ENCODE data around the gene F11R. TPM values are rescaled to one million over a fixed set of nuclear protein-coding genes. Genes with fewer than 3 reads are reported as not detected.
"Not testable (repeated sequence)": the region's sequence is repeated elsewhere in the genome, so short reads cannot be mapped to it uniquely, and the experiment has no call there.

F11R gene
- total RNA-seq, 1 donor from 2014 or later: 269 TPM

DNA sequence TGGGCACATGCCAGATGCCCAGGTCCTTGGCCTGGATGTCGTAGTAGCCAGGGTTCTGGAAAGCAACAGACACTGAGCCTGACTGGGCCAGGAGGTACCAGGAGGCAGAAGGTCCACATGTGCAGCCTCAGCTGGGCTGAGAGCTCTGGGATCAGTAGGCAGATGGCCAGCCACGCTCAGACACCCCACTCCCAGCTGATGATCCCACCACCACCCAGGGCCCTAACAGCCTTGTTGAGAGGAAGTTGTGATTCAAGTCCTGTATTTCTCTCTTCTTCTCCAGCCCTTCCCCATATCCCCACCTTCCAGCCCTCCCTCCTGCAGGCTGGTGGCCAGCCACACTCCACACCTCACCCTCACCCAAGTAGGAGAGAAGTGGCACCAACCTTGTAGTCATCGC lies 70.3 kb downstream of the F11R start:
- DNase-seq (ENCODE audit: low read depth): no peak
- FAIRE-seq: no peak
- Histone ChIP-seq H3K36me3 (ENCODE audit: control insufficient read depth, insufficient read depth, low read length) (no peaks in the 10 kb centered on the region), H3K27me3 (ENCODE audit: control insufficient read depth, insufficient read depth, low read length) (no peaks in the 10 kb centered on the region), H3K4me3 (ENCODE audit: low read depth, low read length) (no peak overlapping the region)
- TF ChIP-seq, protein P1, sequence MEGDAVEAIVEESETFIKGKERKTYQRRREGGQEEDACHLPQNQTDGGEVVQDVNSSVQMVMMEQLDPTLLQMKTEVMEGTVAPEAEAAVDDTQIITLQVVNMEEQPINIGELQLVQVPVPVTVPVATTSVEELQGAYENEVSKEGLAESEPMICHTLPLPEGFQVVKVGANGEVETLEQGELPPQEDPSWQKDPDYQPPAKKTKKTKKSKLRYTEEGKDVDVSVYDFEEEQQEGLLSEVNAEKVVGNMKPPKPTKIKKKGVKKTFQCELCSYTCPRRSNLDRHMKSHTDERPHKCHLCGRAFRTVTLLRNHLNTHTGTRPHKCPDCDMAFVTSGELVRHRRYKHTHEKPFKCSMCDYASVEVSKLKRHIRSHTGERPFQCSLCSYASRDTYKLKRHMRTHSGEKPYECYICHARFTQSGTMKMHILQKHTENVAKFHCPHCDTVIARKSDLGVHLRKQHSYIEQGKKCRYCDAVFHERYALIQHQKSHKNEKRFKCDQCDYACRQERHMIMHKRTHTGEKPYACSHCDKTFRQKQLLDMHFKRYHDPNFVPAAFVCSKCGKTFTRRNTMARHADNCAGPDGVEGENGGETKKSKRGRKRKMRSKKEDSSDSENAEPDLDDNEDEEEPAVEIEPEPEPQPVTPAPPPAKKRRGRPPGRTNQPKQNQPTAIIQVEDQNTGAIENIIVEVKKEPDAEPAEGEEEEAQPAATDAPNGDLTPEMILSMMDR (IDR thresholded peaks at IDR 0.05; ENCODE audit: insufficient read depth, low read length, severe bottlenecking): no peak

DNA sequence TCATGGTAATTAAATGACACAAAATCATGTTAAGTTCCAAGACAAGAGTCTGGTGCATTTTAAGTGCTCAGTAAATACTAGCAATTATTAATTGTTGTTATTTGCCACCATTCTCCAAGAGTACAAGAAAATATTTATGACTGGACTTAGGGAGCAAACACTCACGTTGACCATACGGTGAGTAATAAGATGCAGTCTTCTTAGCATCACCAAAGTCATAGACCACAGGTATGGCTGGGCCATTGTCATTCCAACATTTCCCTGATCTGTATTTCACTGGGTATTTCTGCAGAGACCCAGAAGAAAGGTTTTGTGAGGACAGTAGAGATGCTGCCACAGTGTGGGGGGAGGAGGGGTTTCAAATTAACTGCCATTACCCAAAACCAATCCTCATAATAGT lies 71.1 kb downstream of the F11R start:
- FAIRE-seq: no peak
- no peak overlapping the region for H3K4me3 ChIP-seq (ENCODE audit: low read depth, low read length)
- no peak for DNase-seq (ENCODE audit: low read depth)
- TF ChIP-seq, protein P1 (IDR thresholded peaks at IDR 0.05; ENCODE audit: insufficient read depth, low read length, severe bottlenecking): no peak
- H3K36me3 ChIP-seq (ENCODE audit: control insufficient read depth, insufficient read depth, low read length): no peaks in the 10 kb centered on the region
- no peaks in the 10 kb centered on the region for H3K27me3 ChIP-seq (ENCODE audit: control insufficient read depth, insufficient read depth, low read length)

DNA sequence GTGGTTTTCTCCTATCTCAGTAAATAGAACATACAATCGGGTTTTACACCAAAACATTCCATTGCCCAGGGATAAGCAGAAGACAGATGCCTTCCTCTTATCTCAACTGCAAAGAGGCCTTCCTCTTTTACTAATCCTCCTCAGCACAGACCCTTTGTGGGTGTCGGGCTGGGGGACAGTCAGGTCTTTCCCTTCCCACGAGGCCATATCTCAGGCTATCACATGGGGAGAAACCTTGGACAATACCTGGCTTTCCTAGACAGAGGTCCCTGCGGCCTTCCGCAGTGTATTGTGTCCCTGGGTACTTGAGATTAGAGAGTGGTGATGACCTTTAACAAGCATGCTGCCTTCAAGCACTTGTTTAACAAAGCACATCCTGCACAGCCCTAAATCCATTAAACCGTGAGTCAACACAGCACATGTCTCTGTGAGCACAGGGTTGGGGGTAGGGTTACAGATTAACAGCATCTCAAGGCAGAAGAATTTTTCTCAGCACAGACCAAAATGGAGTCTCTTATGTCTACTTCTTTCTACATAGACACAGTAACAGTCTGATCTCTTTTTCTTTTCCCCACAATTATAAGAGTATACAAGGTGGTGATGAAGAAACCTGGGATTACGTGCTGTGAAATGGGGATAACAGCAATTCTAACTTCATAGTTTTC lies 71.6 kb downstream of the F11R start:
- not testable (repeated sequence) for H3K4me3 ChIP-seq (ENCODE audit: low read depth, low read length); DNase-seq (ENCODE audit: low read depth); H3K27me3 ChIP-seq (ENCODE audit: control insufficient read depth, insufficient read depth, low read length); FAIRE-seq; H3K36me3 ChIP-seq (ENCODE audit: control insufficient read depth, insufficient read depth, low read length)

DNA sequence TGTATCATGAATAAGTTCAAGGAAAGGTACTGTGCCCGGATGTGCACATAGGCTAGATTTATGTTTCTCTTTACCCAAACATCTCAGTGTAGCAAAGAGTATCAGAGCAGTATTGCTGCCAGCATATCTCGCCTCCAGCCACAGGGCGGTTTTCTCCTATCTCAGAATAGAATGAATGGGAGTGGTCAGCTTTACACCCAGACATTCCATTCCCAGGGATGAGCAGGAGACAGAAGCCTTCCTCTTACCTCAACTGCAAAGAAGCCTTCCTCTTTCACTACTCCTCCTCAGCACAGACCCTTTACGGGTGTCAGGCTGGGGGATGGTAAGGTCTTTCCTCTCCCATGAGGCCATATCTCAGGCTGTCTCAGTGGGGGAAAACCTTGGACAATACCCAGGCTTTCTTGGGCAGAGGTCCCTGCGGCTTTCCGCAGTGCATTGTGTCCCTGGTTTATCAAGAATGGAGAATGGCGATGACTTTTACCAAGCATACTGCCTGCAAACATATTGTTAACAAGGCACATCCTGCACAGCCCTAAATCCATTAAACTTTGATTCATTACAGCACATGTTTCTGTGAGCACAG lies 73.7 kb downstream of the F11R start:
- not testable (repeated sequence) for H3K36me3 ChIP-seq (ENCODE audit: control insufficient read depth, insufficient read depth, low read length); FAIRE-seq; DNase-seq (ENCODE audit: low read depth); H3K27me3 ChIP-seq (ENCODE audit: control insufficient read depth, insufficient read depth, low read length); H3K4me3 ChIP-seq (ENCODE audit: low read depth, low read length)

DNA sequence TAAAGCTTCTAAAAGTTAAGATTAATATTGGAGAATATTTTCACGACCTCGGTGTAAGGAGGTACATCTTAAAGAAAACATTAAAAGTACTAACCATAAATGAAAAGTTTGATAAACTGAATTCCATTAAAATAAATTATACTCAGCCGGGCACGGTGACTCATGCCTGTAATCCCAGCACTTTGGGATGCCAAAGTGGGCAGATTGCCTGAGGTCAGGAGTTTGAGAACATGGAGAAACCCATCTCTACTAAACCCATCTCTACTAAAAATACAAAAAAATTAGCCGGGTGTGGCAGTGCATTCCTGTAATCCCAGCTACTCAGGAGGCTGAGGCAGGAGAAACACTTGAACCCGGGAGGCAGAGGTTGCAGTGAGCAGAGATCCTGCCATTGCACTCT lies 75.1 kb downstream of the F11R start:
- H3K36me3 ChIP-seq (ENCODE audit: control insufficient read depth, insufficient read depth, low read length); H3K27me3 ChIP-seq (ENCODE audit: control insufficient read depth, insufficient read depth, low read length); DNase-seq (ENCODE audit: low read depth); H3K4me3 ChIP-seq (ENCODE audit: low read depth, low read length); FAIRE-seq: not testable (repeated sequence)

Other genes with a start within 250 kb of the F11R start
- under 0.01 TPM in 1 of 2 replicates, not detected in the other for gene LY9, start 225.0 kb downstream of the F11R start, total RNA-seq
- gene CD244, start 158.3 kb downstream of the F11R start, total RNA-seq: under 0.01 TPM in 2 replicates
- not detected in 2 replicates for gene ITLN1, start 136.0 kb downstream of the F11R start, total RNA-seq
- 0.26 TPM in 1 of 2 replicates, not detected in the other for gene ITLN2, start 66.3 kb downstream of the F11R start, total RNA-seq
- 55.5 and 87.1 TPM in 2 replicates for gene TSTD1, start 17.8 kb upstream of the F11R start, total RNA-seq
- gene USF1, start 24.8 kb upstream of the F11R start, total RNA-seq: 58.4 and 70.2 TPM in 2 replicates
- gene ARHGAP30, start 48.7 kb upstream of the F11R start, total RNA-seq: 1.3 and 3.1 TPM in 2 replicates
- gene NECTIN4, start 68.4 kb upstream of the F11R start, total RNA-seq: 108 and 200 TPM in 2 replicates
- 1.3 and 5.0 TPM in 2 replicates for gene KLHDC9, start 77.2 kb upstream of the F11R start, total RNA-seq
- gene PFDN2, start 96.9 kb upstream of the F11R start, total RNA-seq: 204 and 224 TPM in 2 replicates
- 40.5 and 58.2 TPM in 2 replicates for gene NIT1, start 97.0 kb upstream of the F11R start, total RNA-seq
- gene DEDD, start 111.5 kb upstream of the F11R start, total RNA-seq: 26.9 and 31.9 TPM in 2 replicates
- gene UFC1, start 132.8 kb upstream of the F11R start, total RNA-seq: 93.5 and 94.3 TPM in 2 replicates
- gene USP21, start 138.3 kb upstream of the F11R start, total RNA-seq: 3.9 and 4.7 TPM in 2 replicates
- 10.0 and 11.0 TPM in 2 replicates for gene PPOX, start 145.3 kb upstream of the F11R start, total RNA-seq
- gene B4GALT3, start 156.4 kb upstream of the F11R start, total RNA-seq: 11.5 and 12.9 TPM in 2 replicates
- gene ADAMTS4, start 177.9 kb upstream of the F11R start, total RNA-seq: under 0.01 TPM in 1 of 2 replicates, not detected in the other
- 131 and 132 TPM in 2 replicates for gene NDUFS2, start 181.2 kb upstream of the F11R start, total RNA-seq
- 0.26 TPM in 2 replicates for gene FCER1G, start 194.1 kb upstream of the F11R start, total RNA-seq
- not detected in 2 replicates for gene APOA2, start 202.5 kb upstream of the F11R start, total RNA-seq
- 7.8 and 10.8 TPM in 2 replicates for gene TOMM40L, start 204.9 kb upstream of the F11R start, total RNA-seq
- not detected in 2 replicates for gene NR1I3, start 217.1 kb upstream of the F11R start, total RNA-seq
- gene PCP4L1, start 237.6 kb upstream of the F11R start, total RNA-seq: 0.26 and 3.5 TPM in 2 replicates

All from bronchial epithelial cell (primary cell).